T-helper 1 cell treated with Interleukin-12 subunit alpha and Interleukin-12 subunit beta and Interleukin-4 antibody, amounts not matched to agents 30 μg/mL and 1 μg/mL, for 36 hours (primary cell): ENCODE data around the gene MMAB.

Experiments
- H3K27ac Mint-ChIP-seq: one replicate; pipeline ENCODE4 v1.8.0; 2021; ENCODE audit warnings: mild to moderate bottlenecking, mixed read lengths
- H3K27me3 Mint-ChIP-seq: one replicate; pipeline ENCODE4 v1.8.0; 2021; ENCODE audit warnings: low read depth, mixed read lengths
- H3K36me3 Mint-ChIP-seq: one replicate; pipeline ENCODE4 v1.8.0; 2021; ENCODE audit warnings: low read depth, mixed read lengths
- H3K4me1 Mint-ChIP-seq: one replicate; pipeline ENCODE4 v1.8.0; 2021; ENCODE audit warnings: low read depth, mixed read lengths
- H3K4me3 Mint-ChIP-seq: one replicate; pipeline ENCODE4 v1.8.0; 2021; ENCODE audit warnings: mild to moderate bottlenecking, moderate library complexity, mixed read lengths
- H3K9me3 Mint-ChIP-seq: one replicate; pipeline ENCODE4 v1.8.0; 2021; ENCODE audit warnings: mixed read lengths

The MMAB gene

DNA sequence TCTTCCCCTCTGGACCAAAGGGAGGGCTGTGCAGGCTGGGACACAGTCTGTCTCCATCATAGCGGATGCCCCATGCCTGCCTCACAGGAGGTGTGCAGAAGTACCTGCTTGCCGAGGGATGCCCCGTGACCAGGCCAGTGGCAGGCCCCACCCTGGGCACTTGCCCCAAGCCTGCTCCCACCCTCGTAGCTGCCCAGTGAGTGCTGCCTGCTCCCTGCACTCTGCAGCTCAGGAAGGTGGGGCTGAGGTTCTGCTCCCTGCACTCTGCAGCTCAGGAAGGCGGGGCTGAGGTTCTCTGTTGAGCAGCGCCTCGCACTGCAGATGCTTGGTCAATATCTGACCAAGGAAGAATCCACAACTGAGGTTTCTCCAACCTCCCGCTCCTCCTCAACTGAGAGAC, 6.9 kb downstream of the MMAB start:
- H3K36me3 Mint-ChIP-seq = peaks cover 21% of the 10 kb centered on the region
- H3K4me3 Mint-ChIP-seq = no peak overlapping the region

DNA sequence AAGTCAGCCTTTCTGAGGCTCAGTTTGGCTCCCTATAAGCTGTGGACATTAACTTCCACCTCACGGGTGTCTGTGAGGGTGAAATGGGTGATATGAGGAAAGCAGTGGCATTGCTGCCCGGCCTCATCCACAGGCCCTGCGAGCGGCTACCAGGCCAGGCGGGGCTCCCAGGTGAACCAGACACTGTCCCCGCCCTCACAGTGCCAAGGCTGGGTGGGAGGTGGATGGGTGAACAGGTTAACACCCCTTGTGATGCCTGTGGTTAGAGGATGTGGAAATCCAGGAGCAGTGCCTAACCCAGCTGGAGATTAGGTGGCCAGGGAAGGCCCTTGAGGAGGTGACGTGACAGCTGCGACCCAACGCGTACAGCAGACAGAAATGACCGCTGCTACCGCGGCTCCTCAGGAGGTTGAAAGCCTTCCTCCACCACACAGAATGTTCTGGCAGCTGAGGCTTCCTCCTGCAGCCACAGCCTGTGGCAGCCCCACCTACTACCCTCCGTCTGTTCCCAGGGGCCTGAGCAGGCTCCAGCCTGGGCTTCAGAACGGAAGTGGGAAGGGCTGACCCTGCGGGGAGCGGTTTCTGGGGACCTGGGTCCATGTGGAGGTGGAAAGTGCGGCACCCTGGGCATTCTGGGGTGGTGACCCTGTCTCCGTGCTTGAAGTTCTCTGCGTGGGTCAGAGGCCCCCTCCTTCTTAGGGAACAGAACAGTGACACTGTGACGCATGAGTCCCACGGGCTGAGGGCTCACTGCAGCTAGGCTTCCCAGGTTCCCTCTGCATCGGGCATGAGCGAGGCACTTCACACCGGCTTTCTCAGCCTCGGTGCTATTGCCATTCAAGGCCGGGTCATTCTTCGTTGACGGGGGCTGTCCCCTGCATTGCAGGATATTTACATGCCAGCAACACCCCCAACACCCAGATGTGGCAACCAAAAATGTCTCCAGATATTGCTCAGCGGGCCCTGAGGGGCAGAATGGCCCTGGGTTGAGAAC, 9.7 kb downstream of the MMAB start:
- Mint-ChIP-seq H3K4me1 (no peaks in the 10 kb centered on the region), H3K27me3 (no peaks in the 10 kb centered on the region), H3K27ac (no peak overlapping the region), H3K36me3 (peaks cover 18% of the 10 kb centered on the region), H3K4me3 (no peak overlapping the region), H3K9me3 (peaks cover 11% of the 10 kb centered on the region)

More for the DNA sequence above, 6.9 kb downstream of the MMAB start:
- H3K27me3 Mint-ChIP-seq = no peaks in the 10 kb centered on the region
- no peak overlapping the region for H3K27ac Mint-ChIP-seq
- H3K9me3 Mint-ChIP-seq = peaks cover 11% of the 10 kb centered on the region
- no peaks in the 10 kb centered on the region for H3K4me1 Mint-ChIP-seq

DNA sequence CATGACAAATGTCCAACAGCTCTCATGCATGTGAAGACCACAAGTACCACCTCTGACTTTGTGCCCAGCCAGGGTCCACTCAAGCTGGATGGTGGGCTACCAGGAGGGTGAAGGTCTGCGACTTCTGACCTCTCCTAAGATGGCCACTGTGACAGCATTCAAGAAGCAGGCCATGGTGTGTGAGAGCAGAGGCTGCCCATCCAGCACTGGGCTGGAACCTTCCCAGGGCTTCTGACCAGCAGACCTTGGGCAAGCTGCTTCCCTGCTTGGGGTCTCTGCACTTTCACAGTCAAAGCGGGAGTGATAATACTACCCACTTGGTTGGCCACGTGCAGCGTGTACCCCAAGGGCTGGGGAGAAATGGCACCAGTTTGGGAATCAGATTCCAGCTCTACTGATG, 10.4 kb downstream of the MMAB start:
- H3K36me3 Mint-ChIP-seq = peaks cover 18% of the 10 kb centered on the region

DNA sequence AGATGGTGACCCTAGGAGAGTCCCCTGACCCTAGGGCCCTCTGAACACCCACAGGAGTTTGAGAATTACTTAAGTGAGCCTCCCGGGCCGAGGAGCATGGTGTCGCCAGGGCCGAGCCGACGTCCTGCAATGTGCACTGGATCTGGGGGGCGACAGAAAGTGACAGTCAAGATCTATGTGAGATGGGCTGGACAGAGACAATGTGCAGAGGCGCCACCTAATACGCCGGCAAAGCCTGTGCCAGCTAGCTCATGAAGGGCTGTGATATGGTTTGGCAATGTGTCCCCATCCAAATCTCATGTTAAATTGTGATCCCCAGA, 11.6 kb downstream of the MMAB start:
- Mint-ChIP-seq H3K27ac (no peak overlapping the region), H3K9me3 (peaks cover 11% of the 10 kb centered on the region), H3K4me3 (no peak overlapping the region), H3K36me3 (peaks cover 18% of the 10 kb centered on the region), H3K4me1 (no peaks in the 10 kb centered on the region), H3K27me3 (no peaks in the 10 kb centered on the region)

More for the DNA sequence above, 10.4 kb downstream of the MMAB start:
- Mint-ChIP-seq H3K9me3 (peaks cover 11% of the 10 kb centered on the region), H3K27me3 (no peaks in the 10 kb centered on the region), H3K27ac (no peak overlapping the region), H3K4me3 (no peak overlapping the region), H3K4me1 (no peaks in the 10 kb centered on the region)

DNA sequence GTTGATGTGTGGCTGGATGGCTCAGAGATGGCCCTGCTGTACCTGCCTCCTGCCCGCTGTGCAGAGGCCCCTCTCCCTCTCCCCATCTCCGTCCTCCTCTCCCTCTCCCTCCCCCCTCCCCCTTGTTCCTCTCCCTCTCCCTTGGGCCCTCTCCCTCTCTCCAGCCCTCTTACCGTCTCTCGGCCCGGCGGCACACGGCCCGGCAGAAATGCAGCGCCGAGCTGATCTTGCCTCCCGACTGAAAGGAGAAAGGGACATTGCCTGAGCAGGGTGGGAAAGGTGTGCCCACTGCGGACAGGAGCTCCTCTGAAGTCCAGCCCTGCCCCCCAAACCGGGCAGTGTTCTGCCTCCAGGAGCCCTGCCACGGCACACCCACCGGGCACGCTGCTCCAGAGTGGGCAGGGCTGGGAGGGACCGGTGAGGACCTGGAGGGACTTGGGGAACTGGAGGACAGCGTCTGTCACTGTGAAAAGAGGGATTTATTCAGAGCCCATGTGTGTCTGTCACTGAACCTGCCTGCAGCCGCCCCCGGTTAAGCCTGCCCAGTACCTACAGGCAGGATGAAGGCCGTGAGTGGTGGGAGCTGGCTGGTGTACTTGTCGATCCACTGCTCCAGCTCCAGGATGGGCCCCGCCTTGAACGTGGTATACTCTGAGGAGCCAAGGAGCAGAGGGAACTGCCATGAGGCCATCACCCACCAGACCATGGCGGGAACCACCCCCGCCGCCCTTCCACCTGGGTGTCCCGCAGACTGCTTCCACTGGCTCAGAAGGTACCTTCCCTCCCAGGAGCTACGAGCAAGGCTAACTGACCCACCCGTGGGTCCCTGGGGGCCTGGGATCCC, 12.2 kb downstream of the MMAB start:
- no peak overlapping the region for H3K4me3 Mint-ChIP-seq
- H3K27ac Mint-ChIP-seq = no peak overlapping the region
- peaks cover 18% of the 10 kb centered on the region for H3K36me3 Mint-ChIP-seq
- H3K27me3 Mint-ChIP-seq = no peaks in the 10 kb centered on the region
- H3K4me1 Mint-ChIP-seq = no peaks in the 10 kb centered on the region
- peaks cover 11% of the 10 kb centered on the region for H3K9me3 Mint-ChIP-seq

DNA sequence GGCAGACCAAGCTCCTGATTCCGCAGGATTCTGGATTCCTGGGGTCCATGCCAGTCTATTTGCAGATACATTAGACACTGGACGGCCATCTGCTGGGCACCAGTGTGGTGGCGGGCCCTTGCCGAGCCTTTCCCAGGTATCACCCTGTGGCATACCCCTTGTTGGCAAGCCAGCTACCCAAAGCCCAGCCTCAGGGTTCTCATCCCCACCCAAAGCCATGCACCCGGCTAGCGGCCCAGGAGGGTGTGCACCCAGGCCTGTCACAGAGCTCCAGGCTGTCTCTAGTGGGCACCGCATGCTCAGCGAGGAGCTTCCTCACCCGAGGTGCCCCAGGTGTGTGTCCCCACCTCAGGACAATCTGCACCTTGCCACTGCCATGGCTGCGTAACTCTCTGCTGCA, 13.7 kb downstream of the MMAB start:
- Mint-ChIP-seq H3K27ac (no peak overlapping the region), H3K27me3 (no peaks in the 10 kb centered on the region), H3K9me3 (peaks cover 11% of the 10 kb centered on the region), H3K4me1 (no peaks in the 10 kb centered on the region), H3K36me3 (peaks cover 12% of the 10 kb centered on the region), H3K4me3 (no peak overlapping the region)

DNA sequence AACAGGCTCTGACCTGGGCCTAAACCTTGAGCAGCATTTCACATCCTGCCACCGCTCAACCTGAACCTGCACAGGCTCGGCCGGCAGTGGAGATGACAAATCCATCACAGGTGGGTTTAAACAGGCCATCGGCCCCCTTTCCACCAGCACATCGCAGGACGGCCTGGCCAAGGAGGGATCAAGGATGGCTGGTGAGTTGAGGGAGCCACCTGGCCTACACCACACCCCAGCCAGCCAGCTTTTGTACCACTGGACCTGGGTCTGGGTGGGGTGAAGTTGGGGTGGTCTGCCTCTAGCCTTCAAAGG, 14.2 kb downstream of the MMAB start:
- H3K27ac Mint-ChIP-seq = no peak overlapping the region
- H3K9me3 Mint-ChIP-seq = peaks cover 11% of the 10 kb centered on the region

DNA sequence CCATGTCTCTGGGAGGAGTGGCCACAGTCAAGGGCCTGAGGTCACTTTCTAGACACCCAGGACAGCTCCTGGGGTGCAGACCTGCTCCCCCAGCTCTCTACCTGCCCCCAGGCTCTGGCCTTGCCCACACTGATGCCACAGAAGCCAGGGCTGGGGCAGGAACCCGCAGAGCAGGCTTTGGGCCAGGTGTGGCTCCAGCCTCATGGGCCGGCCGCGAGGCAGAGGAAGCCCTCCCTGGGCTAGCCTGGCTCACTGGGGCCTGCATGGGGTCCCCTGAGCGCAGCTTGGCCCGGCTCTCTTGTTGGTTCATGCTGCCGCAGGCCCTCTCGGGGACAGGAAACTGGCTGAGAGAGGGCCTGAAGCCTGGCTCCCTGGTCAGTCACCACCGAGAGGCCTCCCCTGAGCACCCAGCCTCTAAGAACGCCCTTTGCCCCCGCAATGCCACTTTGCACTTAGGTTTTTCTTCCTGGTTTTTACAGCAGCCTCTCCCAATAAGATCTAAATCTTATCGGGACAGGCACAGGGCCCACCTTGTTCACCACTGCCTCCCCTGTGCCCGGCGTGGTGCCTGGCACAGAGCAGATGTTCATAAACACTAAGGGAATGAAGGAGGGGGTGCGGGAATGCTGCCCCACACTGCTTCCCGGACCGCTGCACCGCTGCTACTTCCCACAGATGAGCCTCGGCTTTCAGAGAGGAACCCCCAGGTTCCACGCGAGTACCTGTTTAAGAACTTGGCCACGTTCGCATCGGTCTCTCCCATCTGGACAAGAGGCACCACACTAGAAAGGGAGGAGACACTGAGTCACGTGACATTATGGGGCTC, 14.7 kb downstream of the MMAB start:
- H3K27ac Mint-ChIP-seq = no peak overlapping the region
- H3K36me3 Mint-ChIP-seq = peaks cover 12% of the 10 kb centered on the region
- H3K4me1 Mint-ChIP-seq = no peaks in the 10 kb centered on the region
- no peaks in the 10 kb centered on the region for H3K27me3 Mint-ChIP-seq
- H3K9me3 Mint-ChIP-seq = peaks cover 11% of the 10 kb centered on the region
- no peak overlapping the region for H3K4me3 Mint-ChIP-seq

More for the DNA sequence above, 14.2 kb downstream of the MMAB start:
- Mint-ChIP-seq H3K4me3 (no peak overlapping the region), H3K27me3 (no peaks in the 10 kb centered on the region), H3K36me3 (peaks cover 12% of the 10 kb centered on the region), H3K4me1 (no peaks in the 10 kb centered on the region)

DNA sequence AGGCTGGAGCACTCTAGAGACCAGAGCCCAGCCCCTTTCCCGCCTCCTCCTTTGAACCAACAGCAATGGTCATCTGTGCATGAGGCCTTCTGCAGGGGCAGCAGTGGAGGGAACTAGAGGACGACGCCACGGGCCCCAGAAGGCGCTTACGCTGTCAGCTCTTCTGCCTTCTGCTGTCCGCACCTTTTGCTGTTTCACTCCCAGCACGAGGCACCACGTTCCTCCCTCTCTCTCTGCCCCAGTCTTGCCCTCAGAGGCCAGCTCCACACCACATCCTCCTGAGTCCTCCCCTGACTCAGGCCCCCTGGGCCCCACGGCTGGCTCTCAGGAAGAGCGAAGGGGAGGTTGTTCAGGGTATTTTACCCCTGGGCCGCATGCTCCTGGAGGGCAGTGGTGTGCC, 15.5 kb downstream of the MMAB start:
- H3K4me1 Mint-ChIP-seq = no peaks in the 10 kb centered on the region
- no peak overlapping the region for H3K4me3 Mint-ChIP-seq
- peaks cover 12% of the 10 kb centered on the region for H3K36me3 Mint-ChIP-seq
- H3K9me3 Mint-ChIP-seq = peaks cover 11% of the 10 kb centered on the region
- no peaks in the 10 kb centered on the region for H3K27me3 Mint-ChIP-seq
- no peak overlapping the region for H3K27ac Mint-ChIP-seq

DNA sequence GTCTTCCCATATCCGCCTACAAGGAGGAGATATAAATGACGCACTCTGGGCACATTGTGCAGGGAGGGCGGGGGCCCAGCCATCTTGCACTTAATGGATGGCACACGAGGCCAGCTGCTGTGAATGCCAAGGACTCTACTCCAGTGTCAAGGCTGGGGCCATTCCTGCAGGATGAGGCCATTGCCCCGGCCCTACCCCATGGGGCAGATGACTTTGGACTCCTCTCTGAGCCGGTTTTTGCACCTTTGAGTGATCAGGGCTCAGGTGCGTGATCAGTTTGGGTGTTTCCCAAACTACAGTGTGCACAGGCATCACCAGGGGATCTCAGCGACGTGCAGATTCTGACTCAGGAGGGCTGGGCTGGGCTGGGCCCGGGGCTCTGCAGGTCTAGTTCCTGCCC, 16.1 kb downstream of the MMAB start:
- Mint-ChIP-seq H3K9me3 (peaks cover 7% of the 10 kb centered on the region), H3K4me1 (no peaks in the 10 kb centered on the region), H3K27me3 (no peaks in the 10 kb centered on the region), H3K4me3 (no peak overlapping the region), H3K36me3 (peaks cover 7% of the 10 kb centered on the region), H3K27ac (no peak overlapping the region)

DNA sequence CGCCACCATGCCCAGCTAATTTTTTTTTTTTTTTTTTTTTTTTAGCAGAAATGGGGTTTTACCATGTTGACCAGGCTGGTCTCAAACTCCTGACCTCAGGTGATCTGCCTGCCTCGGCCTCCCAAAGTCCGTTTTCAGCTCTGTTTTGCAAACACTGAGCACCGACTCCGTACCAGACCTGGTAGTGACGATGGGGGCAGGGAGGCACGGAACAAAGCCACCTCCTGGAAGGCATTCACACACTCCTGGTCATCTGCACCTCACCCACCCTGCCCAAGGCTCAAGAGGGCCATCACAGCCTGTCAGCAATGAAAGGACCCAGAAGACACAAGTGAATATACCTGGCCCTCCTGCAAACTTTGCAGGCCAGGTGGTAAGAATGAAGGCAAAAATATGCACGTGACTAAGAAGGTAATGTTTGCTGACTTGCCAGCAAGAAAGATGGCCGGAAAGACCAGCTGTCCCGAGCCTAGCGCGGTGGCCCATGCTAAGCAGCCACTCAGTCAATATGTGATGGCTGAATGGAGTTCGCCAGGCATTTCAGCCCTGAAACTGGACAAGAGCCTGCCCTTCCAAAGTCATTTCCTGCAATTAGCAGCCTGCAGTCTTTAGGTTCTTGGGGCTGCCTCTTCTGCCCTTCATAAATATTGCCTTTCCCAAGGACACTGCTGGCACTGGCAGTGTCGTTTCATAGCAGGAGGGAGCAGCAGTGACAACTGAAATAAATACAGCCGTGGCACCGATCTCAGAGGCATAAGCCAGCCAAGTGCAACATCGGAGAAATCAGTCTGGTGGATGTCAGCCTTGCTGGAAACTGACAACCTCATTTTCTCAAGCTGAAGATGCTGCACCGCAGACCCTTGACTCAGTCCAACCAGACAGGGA, 17.6 kb downstream of the MMAB start:
- Mint-ChIP-seq H3K27ac (no peak overlapping the region), H3K36me3 (no peaks in the 10 kb centered on the region), H3K4me1 (no peaks in the 10 kb centered on the region), H3K4me3 (no peak overlapping the region), H3K27me3 (no peaks in the 10 kb centered on the region), H3K9me3 (no peaks in the 10 kb centered on the region)

DNA sequence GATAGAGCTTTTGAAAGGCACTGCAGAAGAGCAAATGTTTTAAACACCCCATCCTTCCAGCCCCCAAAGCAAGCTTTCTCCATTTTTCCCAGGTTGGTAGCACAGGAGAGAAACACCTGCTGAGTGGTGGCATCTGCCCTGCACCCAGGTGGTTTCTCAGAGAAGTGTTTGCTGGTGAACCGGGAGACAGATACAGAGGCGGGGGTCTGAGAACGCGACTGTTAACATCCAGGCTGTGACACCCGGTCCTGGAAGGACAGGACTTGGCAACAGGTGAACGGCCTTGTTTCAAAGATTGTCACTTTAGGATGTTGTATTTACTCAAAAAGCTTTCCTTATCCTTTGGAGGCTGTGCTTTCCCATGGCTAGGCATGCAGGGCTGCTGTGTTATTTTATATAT, 18.5 kb downstream of the MMAB start:
- Mint-ChIP-seq H3K9me3 (no peaks in the 10 kb centered on the region), H3K4me1 (no peaks in the 10 kb centered on the region), H3K4me3 (no peak overlapping the region), H3K27ac (no peak overlapping the region), H3K27me3 (peaks cover 5% of the 10 kb centered on the region), H3K36me3 (no peaks in the 10 kb centered on the region)

DNA sequence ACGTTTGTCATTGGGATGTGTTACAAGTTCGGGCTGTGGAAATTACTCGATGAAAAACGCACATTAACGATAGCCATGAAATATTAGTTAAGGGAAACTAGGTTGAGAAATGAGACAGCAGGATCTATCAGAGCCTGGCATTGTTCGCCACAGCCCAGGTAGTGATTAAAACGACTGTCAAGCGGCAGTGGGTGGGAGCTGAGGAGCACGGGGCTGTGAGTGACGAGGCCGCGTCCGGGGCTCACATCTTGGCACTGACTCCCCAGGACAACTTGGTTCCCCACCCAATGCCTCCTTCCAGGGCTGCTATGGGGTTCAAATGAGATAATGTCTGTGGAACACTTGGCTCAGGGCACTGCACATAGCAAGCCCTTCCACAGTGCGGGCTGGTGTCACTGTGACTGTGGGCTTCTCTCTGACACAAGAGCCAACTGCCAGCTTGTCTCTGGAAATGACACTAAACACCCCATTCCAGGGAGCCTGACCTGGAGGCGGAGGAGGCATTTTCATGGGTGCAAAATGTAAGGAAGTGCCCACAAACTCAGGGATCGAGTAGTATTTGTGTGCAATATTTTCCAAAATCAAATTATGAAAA, 19.3 kb downstream of the MMAB start:
- Mint-ChIP-seq H3K27me3 (peaks cover 7% of the 10 kb centered on the region), H3K4me3 (no peak overlapping the region), H3K9me3 (no peaks in the 10 kb centered on the region), H3K27ac (no peak overlapping the region), H3K4me1 (no peaks in the 10 kb centered on the region), H3K36me3 (no peaks in the 10 kb centered on the region)
